ENCODE results near the gene SLC8B1.

DNA sequence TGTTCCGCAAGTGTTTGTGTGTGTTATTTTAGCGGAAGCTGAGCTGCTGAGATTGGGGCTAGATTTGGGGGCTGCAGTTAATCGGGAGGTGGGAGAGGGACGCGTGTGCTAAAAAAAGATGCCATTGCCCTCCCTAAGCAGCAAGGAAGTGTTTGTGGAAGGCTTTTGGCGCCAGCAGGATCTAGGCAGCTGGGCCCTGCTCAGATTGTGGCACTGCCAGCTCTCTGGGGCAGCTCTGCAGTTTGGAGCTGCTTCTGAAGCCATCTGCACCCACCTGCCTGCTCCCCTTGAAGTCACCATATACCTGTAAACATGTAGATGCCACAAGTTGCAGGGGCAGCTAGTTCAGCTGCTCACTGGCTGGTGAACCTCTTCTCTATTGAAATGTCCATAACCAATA, 84.9 kb downstream of the SLC8B1 start:
- TF ChIP-seq CTCF (conservative IDR thresholded peaks at IDR 0.05; ENCODE audit: low read depth, low read length) (no peak), EZH2 (IDR thresholded peaks at IDR 0.05; ENCODE audit: borderline replicate concordance, low read depth, low read length, poor library complexity, severe bottlenecking) (no peak)
